K562 (cell line): Measurements from ENCODE around the gene ADI1. TPM values are rescaled to one million over a fixed set of nuclear protein-coding genes. Genes with fewer than 3 reads are reported as not detected.
A peak's percentile ranks its signal among the peaks of the same experiment; 100 is the strongest.

ENCODE experiments used
- ATF2 ChIP-seq: sonication (generic); formaldehyde crosslinking; IDR thresholded peaks from 2 replicates; pipeline ENCODE4 v1.8.1; 2022; ENCODE audit warnings: missing genetic modification reagents
- ATF6 ChIP-seq: sonication (generic); formaldehyde crosslinking; IDR thresholded peaks from 2 replicates; pipeline ENCODE4 v1.4.0; 2020; ENCODE audit warnings: mild to moderate bottlenecking, missing genetic modification reagents
- CGGBP1 ChIP-seq: fragments of 250-450 bp; sonication (Bioruptor Pico); IDR thresholded peaks from 2 replicates; pipeline ENCODE4 v1.9.0; 2021; ENCODE audit warnings: mild to moderate bottlenecking
- CSDE1 ChIP-seq, 2 experiments: fragments of 450-650 bp; IDR thresholded peaks; 2 replicates each; pipeline ENCODE4 v1.6.1; 2016; ENCODE audit warnings: mild to moderate bottlenecking in 1 of 2
- DACH1 ChIP-seq: fragments of 450-650 bp; IDR thresholded peaks from 2 replicates; pipeline ENCODE4 v1.6.1; 2018; ENCODE audit not compliant: partially characterized antibody
- E2F1 ChIP-seq: sonication (generic); formaldehyde crosslinking; IDR thresholded peaks from 2 replicates; pipeline ENCODE4 v1.8.1; 2023; ENCODE audit warnings: mild to moderate bottlenecking, missing genetic modification reagents, moderate library complexity
- FOSL1 ChIP-seq: fragments of 200-800 bp; sonication (Bioruptor generic); conservative IDR thresholded peaks from 2 replicates; pipeline ENCODE4 v1.6.1; 2016; ENCODE audit warnings: missing genetic modification characterization, missing compliant biosample characterization
- FOXA3 ChIP-seq, 2 experiments: fragments of 450-650 bp in 1 of 2; sonication (generic) in 1 of 2; formaldehyde crosslinking; IDR thresholded peaks in 1 of 2; conservative IDR thresholded peaks in 1 of 2; 2 replicates each; pipeline versions ENCODE4 v1.4.0 to v1.8.0; 2020 to 2022; ENCODE audit warnings: mild to moderate bottlenecking in 2 of 2, missing genetic modification reagents in 1 of 2
- LARP7 ChIP-seq: fragments of 450-650 bp; IDR thresholded peaks from 2 replicates; pipeline ENCODE4 v1.6.1; 2016
- MXI1 ChIP-seq: IDR thresholded peaks from 2 replicates; pipeline ENCODE4 v1.6.1; 2011; ENCODE audit warnings: low read depth, mild to moderate bottlenecking, improper control_type of control experiment, low read length
- SETDB1 ChIP-seq: IDR thresholded peaks from one replicate; pipeline ENCODE4 v1.6.1; 2012; ENCODE audit warnings: low read length, control low read depth, inconsistent platforms
- SIRT6 ChIP-seq: IDR thresholded peaks from one replicate; pipeline ENCODE4 v1.6.1; 2012; ENCODE audit warnings: low read depth, mild to moderate bottlenecking, control low read depth, inconsistent platforms, low read length, moderate library complexity
- TBP ChIP-seq: optimal IDR thresholded peaks from 2 replicates; pipeline ENCODE3; 2011; ENCODE audit warnings: low read depth, low read length, improper control_type of control experiment
- U2AF2 ChIP-seq: fragments of 200-400 bp; formaldehyde crosslinking; optimal IDR thresholded peaks from 2 replicates; pipeline ENCODE3; 2017; ENCODE audit warnings: low read depth, mild to moderate bottlenecking, low read length
- USF1 ChIP-seq: sonication (generic); formaldehyde crosslinking; IDR thresholded peaks from 2 replicates; pipeline ENCODE4 v1.9.0; 2022; ENCODE audit warnings: mild to moderate bottlenecking, missing genetic modification reagents
- XRCC5 ChIP-seq: fragments of 200-400 bp; formaldehyde crosslinking; IDR thresholded peaks from 2 replicates; pipeline ENCODE4 v1.6.1; 2017; ENCODE audit warnings: low read depth, mild to moderate bottlenecking, low read length
- ZHX1 ChIP-seq: fragments of 150-350 bp; conservative IDR thresholded peaks from 2 replicates; pipeline ENCODE4 v1.6.1; 2014; ENCODE audit warnings: low read length
- ZNF24 ChIP-seq: fragments of 450-650 bp; IDR thresholded peaks from 2 replicates; pipeline ENCODE4 v1.6.1; 2016
- ZNF583 ChIP-seq: fragments of 250-450 bp; sonication (Bioruptor Pico); IDR thresholded peaks from 2 replicates; pipeline ENCODE4 v1.4.0; 2020
- polyA plus RNA-seq, 8 experiments: library from polyadenylated mRNA; depleted of rRNA in 4 of 8; stranded (reverse) in 5 of 8; unstranded in 3 of 8; fragments of >200 nt; fragmentation: Nextera tagmentation in 2 of 8; fragmentation: Illumina TruSeq in 1 of 8; extraction: Ambion mirVana in 2 of 8; extraction: Trizol in 1 of 8; gene quantifications; 2 replicates each; pipeline versions ENCODE4 v1.2.1 to v1.2.3, GENCODE V29; 2011 to 2014; ENCODE audit warnings: inconsistent platforms in 1 of 8, missing spikeins in 1 of 8
- total RNA-seq, 7 experiments: library from RNA; depleted of rRNA in 6 of 7; stranded (reverse); fragments of >200 nt in 6 of 7; fragmentation: Illumina TruSeq in 2 of 7; extraction: Trizol in 2 of 7; gene quantifications; 2 replicates each; pipeline versions ENCODE4 v1.2.1 to v1.2.3, GENCODE V29; 2011 to 2021; ENCODE audit warnings: low replicate concordance in 1 of 7

ADI1 gene
- total and polyA plus RNA-seq, 9 of the 15 experiments (the other 6 are each of a cell fraction or from before 2014, with no cell fraction given), result 6.1 to 51.0 (median 27.1) TPM

- no peak for TF ChIP-seq ZHX1
- no peak for TF ChIP-seq U2AF2
- no peak for TF ChIP-seq DACH1
- TF ChIP-seq XRCC5, result no peak
- 0 out of 4 replicates have a peak, but pooled peaks of 1 of the 2 experiments have one; percentile 3 for TF ChIP-seq FOXA3 (CRISPR knock-in tag; conservative IDR thresholded peaks at IDR 0.05 in 1 of 2, IDR thresholded peaks at IDR 0.05 in 1 of 2)
- TF ChIP-seq ATF6 (CRISPR knock-in tag), result peak; percentile 95
- no peak for TF ChIP-seq SETDB1
- TF ChIP-seq ZNF24, result peak; percentile 48; the same call in 1 of the 2 replicates
- TF ChIP-seq ZNF583 (CRISPR knock-in tag), result no peak
- no peak for TF ChIP-seq FOSL1 (tag)
- peak; percentile 82 for TF ChIP-seq TBP
- TF ChIP-seq USF1, result 0 out of 2 replicates have a peak, but pooled peaks have one; percentile 9
- 0 out of 2 replicates have a peak, but pooled peaks have one; percentile 27 for TF ChIP-seq ATF2 (CRISPR knock-in tag)
- TF ChIP-seq LARP7, result no peak; the same call in 1 of the 2 replicates
- no peak for TF ChIP-seq CSDE1 (IDR thresholded peaks at IDR 0.05)
- 0 out of 2 replicates have a peak, but pooled peaks have one; percentile 31 for TF ChIP-seq MXI1
- no peak for TF ChIP-seq SIRT6
- no peak for TF ChIP-seq CGGBP1 (CRISPR knock-in tag)
- TF ChIP-seq E2F1 (CRISPR knock-in tag), result peak; percentile 53; the same call in 1 of the 2 replicates
Measured at GRCh38 chr2:3519255-3520205, at the start of gene ADI1 (continued).
